ENCODE data around the gene CTSG.

Gene CTSG

DNA sequence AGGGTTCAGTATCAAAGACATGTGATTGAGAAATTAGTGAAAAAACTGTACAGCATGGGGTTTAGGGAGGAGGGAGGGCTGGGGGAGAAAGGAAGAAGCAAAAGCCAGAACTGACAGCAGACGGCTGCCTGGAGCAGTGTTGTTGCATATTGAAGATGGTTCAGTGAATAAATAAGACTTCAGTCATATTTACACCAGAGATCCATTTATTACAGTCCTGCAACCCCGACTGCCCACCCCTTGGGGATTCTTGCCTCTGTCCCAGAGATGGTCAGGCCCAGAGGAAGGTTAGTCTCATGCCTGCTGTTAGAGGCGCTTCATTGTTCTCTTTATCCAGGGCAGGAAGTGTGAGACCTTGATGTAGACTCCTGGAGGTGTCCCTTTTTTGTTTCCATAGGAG, 30.2 kb upstream of the CTSG start:
- Histone ChIP-seq H3K4me3 (ENCODE audit: low read depth, low read length) (no peak overlapping the region), H3K4me1 (ENCODE audit: control insufficient read depth, insufficient read depth, low read length) (no peaks in the 10 kb centered on the region), H3K36me3 (ENCODE audit: control insufficient read depth in 2 of 2, insufficient read depth in 1 of 2, low read length in 2 of 2) (no peaks in the 10 kb centered on the region), H3K27ac (ENCODE audit: extremely low read depth, low read depth, low read length) (no peak overlapping the region), H3K9me3 (ENCODE audit: control insufficient read depth, insufficient read depth, low read depth, low read length) (no peaks in the 10 kb centered on the region)
- TF ChIP-seq, protein P1, sequence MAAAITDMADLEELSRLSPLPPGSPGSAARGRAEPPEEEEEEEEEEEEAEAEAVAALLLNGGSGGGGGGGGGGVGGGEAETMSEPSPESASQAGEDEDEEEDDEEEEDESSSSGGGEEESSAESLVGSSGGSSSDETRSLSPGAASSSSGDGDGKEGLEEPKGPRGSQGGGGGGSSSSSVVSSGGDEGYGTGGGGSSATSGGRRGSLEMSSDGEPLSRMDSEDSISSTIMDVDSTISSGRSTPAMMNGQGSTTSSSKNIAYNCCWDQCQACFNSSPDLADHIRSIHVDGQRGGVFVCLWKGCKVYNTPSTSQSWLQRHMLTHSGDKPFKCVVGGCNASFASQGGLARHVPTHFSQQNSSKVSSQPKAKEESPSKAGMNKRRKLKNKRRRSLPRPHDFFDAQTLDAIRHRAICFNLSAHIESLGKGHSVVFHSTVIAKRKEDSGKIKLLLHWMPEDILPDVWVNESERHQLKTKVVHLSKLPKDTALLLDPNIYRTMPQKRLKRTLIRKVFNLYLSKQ (tag by site-specific recombination; IDR thresholded peaks at IDR 0.05; ENCODE audit: borderline replicate concordance): no peak
- TF ChIP-seq, protein P2, sequence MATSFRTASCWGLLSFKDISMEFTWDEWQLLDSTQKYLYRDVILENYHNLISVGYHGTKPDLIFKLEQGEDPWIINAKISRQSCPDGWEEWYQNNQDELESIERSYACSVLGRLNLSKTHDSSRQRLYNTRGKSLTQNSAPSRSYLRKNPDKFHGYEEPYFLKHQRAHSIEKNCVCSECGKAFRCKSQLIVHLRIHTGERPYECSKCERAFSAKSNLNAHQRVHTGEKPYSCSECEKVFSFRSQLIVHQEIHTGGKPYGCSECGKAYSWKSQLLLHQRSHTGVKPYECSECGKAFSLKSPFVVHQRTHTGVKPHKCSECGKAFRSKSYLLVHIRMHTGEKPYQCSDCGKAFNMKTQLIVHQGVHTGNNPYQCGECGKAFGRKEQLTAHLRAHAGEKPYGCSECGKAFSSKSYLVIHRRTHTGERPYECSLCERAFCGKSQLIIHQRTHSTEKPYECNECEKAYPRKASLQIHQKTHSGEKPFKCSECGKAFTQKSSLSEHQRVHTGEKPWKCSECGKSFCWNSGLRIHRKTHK (tag by site-specific recombination; IDR thresholded peaks at IDR 0.05): no peak
- TF ChIP-seq KLF7 (tag by site-specific recombination; IDR thresholded peaks at IDR 0.05; ENCODE audit: borderline replicate concordance): no peak
- TF ChIP-seq ZBTB17 (tag by site-specific recombination; IDR thresholded peaks at IDR 0.05): no peak
- no peak for TF ChIP-seq ZNF335 (tag by site-specific recombination; conservative IDR thresholded peaks at IDR 0.05)
- no peak for TF ChIP-seq OSR2 (tag by site-specific recombination; IDR thresholded peaks at IDR 0.05)
- TF ChIP-seq, protein P3, sequence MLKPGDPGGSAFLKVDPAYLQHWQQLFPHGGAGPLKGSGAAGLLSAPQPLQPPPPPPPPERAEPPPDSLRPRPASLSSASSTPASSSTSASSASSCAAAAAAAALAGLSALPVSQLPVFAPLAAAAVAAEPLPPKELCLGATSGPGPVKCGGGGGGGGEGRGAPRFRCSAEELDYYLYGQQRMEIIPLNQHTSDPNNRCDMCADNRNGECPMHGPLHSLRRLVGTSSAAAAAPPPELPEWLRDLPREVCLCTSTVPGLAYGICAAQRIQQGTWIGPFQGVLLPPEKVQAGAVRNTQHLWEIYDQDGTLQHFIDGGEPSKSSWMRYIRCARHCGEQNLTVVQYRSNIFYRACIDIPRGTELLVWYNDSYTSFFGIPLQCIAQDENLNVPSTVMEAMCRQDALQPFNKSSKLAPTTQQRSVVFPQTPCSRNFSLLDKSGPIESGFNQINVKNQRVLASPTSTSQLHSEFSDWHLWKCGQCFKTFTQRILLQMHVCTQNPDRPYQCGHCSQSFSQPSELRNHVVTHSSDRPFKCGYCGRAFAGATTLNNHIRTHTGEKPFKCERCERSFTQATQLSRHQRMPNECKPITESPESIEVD (tag by site-specific recombination; IDR thresholded peaks at IDR 0.05): no peak
- TF ChIP-seq ZNF138 (tag by site-specific recombination; IDR thresholded peaks at IDR 0.05; ENCODE audit: borderline replicate concordance): no peak
- TF ChIP-seq ZNF792 (tag by site-specific recombination; IDR thresholded peaks at IDR 0.05): no peak
- TF ChIP-seq ZFP37 (tag by site-specific recombination; IDR thresholded peaks at IDR 0.05): no peak
- no peak for TF ChIP-seq HOXC10 (CRISPR knock-in tag; IDR thresholded peaks at IDR 0.05)
- no peak for TF ChIP-seq ZNF600 (tag by site-specific recombination; IDR thresholded peaks at IDR 0.05)
- no peak for TF ChIP-seq ZNF677 (tag by site-specific recombination; IDR thresholded peaks at IDR 0.05)
- TF ChIP-seq SCRT1 (tag by site-specific recombination; IDR thresholded peaks at IDR 0.05; ENCODE audit: borderline replicate concordance): no peak
- TF ChIP-seq KLF16 (tag by site-specific recombination; IDR thresholded peaks at IDR 0.05): no peak
- TF ChIP-seq ZNF433 (tag by site-specific recombination; IDR thresholded peaks at IDR 0.05; ENCODE audit: low read depth): no peak
- no peak for TF ChIP-seq ZNF837 (tag by site-specific recombination; IDR thresholded peaks at IDR 0.05)
- TF ChIP-seq ZNF610 (tag by site-specific recombination; IDR thresholded peaks at IDR 0.05; ENCODE audit: borderline replicate concordance): no peak
- TF ChIP-seq ZNF214 (tag by site-specific recombination; IDR thresholded peaks at IDR 0.05; ENCODE audit: borderline replicate concordance): no peak
- no peak for TF ChIP-seq ZFP41 (tag by site-specific recombination; IDR thresholded peaks at IDR 0.05; ENCODE audit: borderline replicate concordance)
- CTCF ChIA-PET: interaction anchor here (0.6 to 2.1 kb wide), 12 partner anchors 9 to 612 kb away, joined by 3 to 7 read pairs (median 4); no protein-coding TSS in a partner anchor
- POLR2A ChIA-PET: no interaction called here

DNA sequence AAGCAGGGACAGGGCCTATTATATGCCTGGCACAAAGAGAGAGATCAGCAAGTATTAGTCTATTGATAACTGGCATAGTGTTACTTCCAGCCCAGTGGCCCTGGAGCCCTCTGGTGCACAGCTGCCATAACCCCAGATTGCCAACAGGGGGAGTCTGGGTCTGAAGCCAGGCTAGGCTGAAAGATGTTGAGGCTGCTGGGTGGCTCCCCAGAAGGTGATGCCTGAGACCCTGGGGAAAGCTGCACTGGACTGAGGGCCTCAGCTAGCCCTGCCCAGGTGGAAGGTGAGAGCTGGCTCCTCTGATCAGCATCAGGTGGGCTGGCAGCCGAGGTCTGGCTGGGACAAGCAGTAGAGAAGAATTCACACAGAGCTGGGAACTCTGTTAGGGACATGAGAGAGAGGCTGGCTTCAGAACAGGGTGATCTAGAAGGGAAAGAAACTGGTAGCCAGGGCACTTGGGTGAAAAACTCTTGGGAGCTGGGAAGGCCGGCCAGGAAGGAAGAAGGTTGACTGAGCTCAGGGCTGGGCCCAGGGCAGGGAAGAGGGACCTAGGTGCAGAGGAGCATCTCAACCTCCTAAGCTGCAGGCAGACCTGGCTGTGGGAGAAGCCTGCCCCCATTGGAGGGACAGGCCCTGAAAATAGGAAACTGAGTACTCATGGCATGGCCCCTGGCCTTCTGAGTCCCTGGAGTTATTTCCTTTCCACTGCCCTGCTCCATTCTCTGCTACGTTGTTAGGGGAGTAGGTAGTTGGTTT, 29.6 kb upstream of the CTSG start:
- CTCF ChIA-PET: interaction anchor here (0.6 to 2.1 kb wide), 12 partner anchors 10 to 613 kb away, joined by 3 to 7 read pairs (median 4); no protein-coding TSS in a partner anchor

More for the DNA sequence above, 29.6 kb upstream of the CTSG start:
- Histone ChIP-seq H3K9me3 (ENCODE audit: control insufficient read depth, insufficient read depth, low read depth, low read length) (no peaks in the 10 kb centered on the region), H3K27ac (ENCODE audit: extremely low read depth, low read depth, low read length) (no peak overlapping the region), H3K4me1 (ENCODE audit: control insufficient read depth, insufficient read depth, low read length) (no peaks in the 10 kb centered on the region), H3K4me3 (ENCODE audit: low read depth, low read length) (no peak overlapping the region), H3K36me3 (ENCODE audit: control insufficient read depth in 2 of 2, insufficient read depth in 1 of 2, low read length in 2 of 2) (no peaks in the 10 kb centered on the region)
- TF ChIP-seq ZBTB8A (tag by site-specific recombination; IDR thresholded peaks at IDR 0.05) (no peak), ZFHX2 (tag by site-specific recombination; conservative IDR thresholded peaks at IDR 0.05) (no peak), ZNF426 (tag by site-specific recombination; IDR thresholded peaks at IDR 0.05) (no peak), ZNF169 (tag by site-specific recombination; IDR thresholded peaks at IDR 0.05) (no peak), ZNF274 (IDR thresholded peaks at IDR 0.05; ENCODE audit: low read length) (no peak), ZNF274 (tag by site-specific recombination; IDR thresholded peaks at IDR 0.05; ENCODE audit: borderline replicate concordance) (no peak), OSR2 (tag by site-specific recombination; IDR thresholded peaks at IDR 0.05) (no peak)
- TF ChIP-seq, protein P4, sequence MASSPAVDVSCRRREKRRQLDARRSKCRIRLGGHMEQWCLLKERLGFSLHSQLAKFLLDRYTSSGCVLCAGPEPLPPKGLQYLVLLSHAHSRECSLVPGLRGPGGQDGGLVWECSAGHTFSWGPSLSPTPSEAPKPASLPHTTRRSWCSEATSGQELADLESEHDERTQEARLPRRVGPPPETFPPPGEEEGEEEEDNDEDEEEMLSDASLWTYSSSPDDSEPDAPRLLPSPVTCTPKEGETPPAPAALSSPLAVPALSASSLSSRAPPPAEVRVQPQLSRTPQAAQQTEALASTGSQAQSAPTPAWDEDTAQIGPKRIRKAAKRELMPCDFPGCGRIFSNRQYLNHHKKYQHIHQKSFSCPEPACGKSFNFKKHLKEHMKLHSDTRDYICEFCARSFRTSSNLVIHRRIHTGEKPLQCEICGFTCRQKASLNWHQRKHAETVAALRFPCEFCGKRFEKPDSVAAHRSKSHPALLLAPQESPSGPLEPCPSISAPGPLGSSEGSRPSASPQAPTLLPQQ (tag by site-specific recombination; IDR thresholded peaks at IDR 0.05): no peak
- POLR2A ChIA-PET: no interaction called here

All from HEK293 (cell line).